ENCODE measurements around the gene ROBO2.

DNA sequence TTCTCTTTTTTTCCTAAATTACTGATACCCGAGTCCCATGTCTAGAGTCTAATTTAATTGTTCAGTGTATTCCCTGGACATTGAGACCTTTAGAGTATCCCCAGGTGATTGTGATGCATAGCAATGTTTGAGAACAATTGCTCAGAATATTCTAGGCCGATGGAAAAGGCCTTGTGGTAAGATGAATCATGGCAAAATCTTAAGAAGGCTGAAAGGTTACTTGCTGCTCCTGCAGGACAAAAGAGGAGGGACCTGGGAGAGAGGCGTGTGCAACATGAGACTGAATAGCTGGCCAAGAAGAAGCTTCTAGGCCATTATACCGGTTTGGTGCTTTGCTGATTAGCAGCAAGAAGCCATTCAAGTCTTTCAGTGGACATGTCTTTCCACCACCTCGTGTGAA, 256.6 kb downstream of the ROBO2 start:
- no peak for TF ChIP-seq SUZ12 (IDR thresholded peaks at IDR 0.05)
- no peak for TF ChIP-seq FOXM1 (IDR thresholded peaks at IDR 0.05; ENCODE audit: borderline replicate concordance)
- no peak for TF ChIP-seq NFRKB (IDR thresholded peaks at IDR 0.05)
- TF ChIP-seq, protein P1, sequence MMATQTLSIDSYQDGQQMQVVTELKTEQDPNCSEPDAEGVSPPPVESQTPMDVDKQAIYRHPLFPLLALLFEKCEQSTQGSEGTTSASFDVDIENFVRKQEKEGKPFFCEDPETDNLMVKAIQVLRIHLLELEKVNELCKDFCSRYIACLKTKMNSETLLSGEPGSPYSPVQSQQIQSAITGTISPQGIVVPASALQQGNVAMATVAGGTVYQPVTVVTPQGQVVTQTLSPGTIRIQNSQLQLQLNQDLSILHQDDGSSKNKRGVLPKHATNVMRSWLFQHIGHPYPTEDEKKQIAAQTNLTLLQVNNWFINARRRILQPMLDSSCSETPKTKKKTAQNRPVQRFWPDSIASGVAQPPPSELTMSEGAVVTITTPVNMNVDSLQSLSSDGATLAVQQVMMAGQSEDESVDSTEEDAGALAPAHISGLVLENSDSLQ (IDR thresholded peaks at IDR 0.05): no peak
- TF ChIP-seq BHLHE40 (IDR thresholded peaks at IDR 0.05; ENCODE audit: borderline replicate concordance): no peak
- TF ChIP-seq SP1 (IDR thresholded peaks at IDR 0.05): no peak
- TF ChIP-seq ZNF384 (IDR thresholded peaks at IDR 0.05): no peak
- no peak for TF ChIP-seq LEF1 (IDR thresholded peaks at IDR 0.05; ENCODE audit: borderline replicate concordance)
- no peak for TF ChIP-seq ELF4 (IDR thresholded peaks at IDR 0.05)
- TF ChIP-seq CTBP1 (IDR thresholded peaks at IDR 0.05; ENCODE audit: borderline replicate concordance): no peak
- no peak for TF ChIP-seq HDGF (IDR thresholded peaks at IDR 0.05; ENCODE audit: borderline replicate concordance)
- TF ChIP-seq FOXK2 (IDR thresholded peaks at IDR 0.05): no peak
- TF ChIP-seq TARDBP (IDR thresholded peaks at IDR 0.05): no peak

All from HEK293T (cell line).